ENCODE results near the gene LIX1L. TPM values are rescaled to one million over a fixed set of nuclear protein-coding genes. Genes with fewer than 3 reads are reported as not detected.

Gene LIX1L
- total RNA-seq, 1 experiment from 2014 or later = 12.4 TPM

DNA sequence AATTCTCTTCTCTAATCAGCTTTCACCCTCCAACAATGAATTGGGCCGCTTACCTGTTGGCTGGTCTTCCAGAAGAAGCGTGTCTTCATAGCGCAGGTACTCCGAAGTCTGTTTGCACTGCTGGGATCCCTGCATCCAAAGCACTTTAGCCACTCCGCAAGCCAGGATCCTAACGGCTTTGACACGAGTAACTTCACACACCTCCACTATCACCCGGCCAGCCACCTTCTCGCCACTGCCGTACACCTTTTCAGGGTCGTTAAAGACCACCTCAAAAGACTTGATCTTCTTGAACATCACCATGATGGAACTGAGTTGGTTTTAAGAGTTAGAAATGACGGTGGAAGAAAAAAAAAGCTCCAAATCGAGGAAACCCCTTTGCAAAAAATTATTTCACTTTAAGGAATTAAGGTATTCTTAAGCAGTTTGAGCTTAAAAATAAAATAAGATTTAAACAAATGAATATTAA lies 38.2 kb upstream of the LIX1L start:
- H3K9ac ChIP-seq (ENCODE audit: low read length) = no peak overlapping the region
- no peaks in the 10 kb centered on the region for H3K9me2 ChIP-seq (ENCODE audit: insufficient read depth)
- intact Hi-C loops (cut with micrococcal nuclease) = no loop called here
- CTCF ChIA-PET = interaction anchor here (0.8 kb wide), 1 partner anchor 11 kb away, joined by 3 read pairs; no protein-coding TSS in a partner anchor
- H3K4me2 ChIP-seq (ENCODE audit: low read length) = no peak overlapping the region
- no peaks in the 10 kb centered on the region for H4K20me1 ChIP-seq (ENCODE audit: insufficient read depth)
- no peak overlapping the region for H3K4me3 ChIP-seq (replicated peaks in 1 of 2; ENCODE audit: low read depth in 1 of 2, low read length in 2 of 2)
- H3K9me3 ChIP-seq (ENCODE audit: control insufficient read depth in 1 of 2, insufficient read depth in 1 of 2, low read depth in 1 of 2, low read length in 2 of 2) = no peaks in the 10 kb centered on the region
- RAD21 ChIA-PET (ENCODE audit: low non-redundant PET in 1 of 2, low total read pairs in 2 of 2, uncharacterized antibody in 2 of 2, unreplicated experiment in 2 of 2) = no interaction called here
- DNase-seq (ENCODE audit: low read depth, low spot score) = no peak
- no peaks in the 10 kb centered on the region for H3K36me3 ChIP-seq (ENCODE audit: control insufficient read depth in 1 of 2, insufficient read depth in 2 of 2, low read length in 2 of 2)
- no peak for TF ChIP-seq FOSL1 (IDR thresholded peaks at IDR 0.05; ENCODE audit: low read depth)
- TF ChIP-seq, protein P1, sequence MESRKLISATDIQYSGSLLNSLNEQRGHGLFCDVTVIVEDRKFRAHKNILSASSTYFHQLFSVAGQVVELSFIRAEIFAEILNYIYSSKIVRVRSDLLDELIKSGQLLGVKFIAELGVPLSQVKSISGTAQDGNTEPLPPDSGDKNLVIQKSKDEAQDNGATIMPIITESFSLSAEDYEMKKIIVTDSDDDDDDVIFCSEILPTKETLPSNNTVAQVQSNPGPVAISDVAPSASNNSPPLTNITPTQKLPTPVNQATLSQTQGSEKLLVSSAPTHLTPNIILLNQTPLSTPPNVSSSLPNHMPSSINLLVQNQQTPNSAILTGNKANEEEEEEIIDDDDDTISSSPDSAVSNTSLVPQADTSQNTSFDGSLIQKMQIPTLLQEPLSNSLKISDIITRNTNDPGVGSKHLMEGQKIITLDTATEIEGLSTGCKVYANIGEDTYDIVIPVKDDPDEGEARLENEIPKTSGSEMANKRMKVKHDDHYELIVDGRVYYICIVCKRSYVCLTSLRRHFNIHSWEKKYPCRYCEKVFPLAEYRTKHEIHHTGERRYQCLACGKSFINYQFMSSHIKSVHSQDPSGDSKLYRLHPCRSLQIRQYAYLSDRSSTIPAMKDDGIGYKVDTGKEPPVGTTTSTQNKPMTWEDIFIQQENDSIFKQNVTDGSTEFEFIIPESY (IDR thresholded peaks at IDR 0.05; ENCODE audit: extremely low read depth, insufficient replicate concordance, low read length) = no peak
- TF ChIP-seq SRF (IDR thresholded peaks at IDR 0.05; ENCODE audit: low read depth) = no peak
- TF ChIP-seq CEBPB (IDR thresholded peaks at IDR 0.05; ENCODE audit: low read depth) = no peak
- no peak for TF ChIP-seq ELF1 (IDR thresholded peaks at IDR 0.05; ENCODE audit: borderline replicate concordance, low read depth)
- no peak for TF ChIP-seq REST (IDR thresholded peaks at IDR 0.05; ENCODE audit: low read depth)
- TF ChIP-seq RAD21 (IDR thresholded peaks at IDR 0.05; ENCODE audit: low read depth) = no peak
- TF ChIP-seq CBX3 (IDR thresholded peaks at IDR 0.05; ENCODE audit: low read depth) = no peak
- no peak for TF ChIP-seq POLR2AphosphoS5 (IDR thresholded peaks at IDR 0.05; ENCODE audit: low read depth, low read length)
- no peak for TF ChIP-seq TCF7L2 (IDR thresholded peaks at IDR 0.05; ENCODE audit: borderline replicate concordance, extremely low read depth, insufficient read depth, insufficient read length)
- no peak for TF ChIP-seq ZNF274 (IDR thresholded peaks at IDR 0.05; ENCODE audit: low read depth, low read length)
- no peak for TF ChIP-seq EZH2 (IDR thresholded peaks at IDR 0.05)
- no peak for TF ChIP-seq SIN3A (IDR thresholded peaks at IDR 0.05; ENCODE audit: low read depth)
- TF ChIP-seq EZH2phosphoT487 (IDR thresholded peaks at IDR 0.05; ENCODE audit: borderline replicate concordance) = no peak
- no peak for ATAC-seq
- no peaks in the 10 kb centered on the region for H3K79me2 ChIP-seq (ENCODE audit: insufficient read depth, low read length)
- no peak overlapping the region for H2AFZ ChIP-seq (ENCODE audit: low read depth, low read length, poor library complexity, severe bottlenecking)
- H3K27me3 ChIP-seq (ENCODE audit: insufficient read depth, low read length) = no peaks in the 10 kb centered on the region
- no peak overlapping the region for H3K27ac ChIP-seq (ENCODE audit: low read depth, low read length)
- BruUV-seq (replicated peaks) = no TSS peak
- H3K4me1 ChIP-seq (ENCODE audit: control insufficient read depth in 1 of 2, insufficient read depth in 2 of 2, low read length in 2 of 2) = no peaks in the 10 kb centered on the region
- POLR2A ChIA-PET = no interaction called here

Measured in HCT116 (cell line).